NCI-H2107 treated with DMSO at 0.1 percent for 48 hours (cell line): Measurements from ENCODE around the gene NEDD8.
"Not testable (repeated sequence)": the region's sequence is repeated elsewhere in the genome, so short reads cannot be mapped to it uniquely, and the experiment has no call there.

Source experiments
- DNase-seq: peaks from one replicate; lab custom pipeline; 2025; ENCODE audit not compliant: unreplicated experiment; lab: John Stamatoyannopoulos, UW

Gene NEDD8

GRCh38 chr14:24249230-24250021 lies 17.3 kb upstream of the NEDD8 start:
- no peak for DNase-seq

DNA sequence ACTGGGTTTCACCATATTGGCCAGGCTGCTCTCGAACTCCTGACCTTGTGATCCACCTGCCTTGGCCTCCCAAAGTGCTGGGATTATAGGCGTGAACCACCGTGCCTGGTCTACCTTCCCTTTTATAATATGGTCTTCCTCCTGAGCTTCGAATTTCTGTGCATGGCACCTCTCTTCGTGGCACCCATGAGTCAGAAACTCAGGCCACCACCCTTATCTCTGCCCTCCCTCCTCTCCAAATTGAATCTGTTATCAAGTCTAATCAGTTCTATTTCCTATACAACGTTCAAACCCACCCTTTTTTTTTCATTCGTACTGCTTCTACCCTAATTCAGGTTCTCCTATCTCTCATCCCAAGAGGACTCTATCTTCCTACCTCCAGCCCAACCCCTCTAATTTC lies 15.3 kb upstream of the NEDD8 start:
- DNase-seq, result no peak

DNA sequence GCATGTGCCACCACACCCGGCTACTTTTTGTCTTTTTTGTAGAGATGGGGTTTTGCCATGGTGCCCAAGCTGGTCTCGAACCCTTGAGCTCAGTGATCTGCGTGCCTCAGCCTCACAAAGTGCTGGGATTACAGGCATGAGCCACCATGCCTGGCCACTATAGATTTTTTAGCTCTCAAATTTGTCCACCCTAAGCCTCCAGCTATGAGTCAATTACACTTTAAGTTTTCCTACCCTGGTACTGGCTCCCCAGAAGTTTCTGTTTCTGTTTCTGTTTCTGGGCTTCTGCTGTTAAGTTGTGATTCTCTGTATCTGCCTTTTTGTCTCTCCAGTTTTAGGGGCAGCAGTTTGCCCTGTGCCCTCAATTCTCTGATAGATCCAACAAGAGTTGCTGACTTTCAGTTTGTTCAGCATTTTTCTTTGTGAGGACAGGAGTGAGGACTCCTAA lies 14.6 kb upstream of the NEDD8 start:
- no peak for DNase-seq

DNA sequence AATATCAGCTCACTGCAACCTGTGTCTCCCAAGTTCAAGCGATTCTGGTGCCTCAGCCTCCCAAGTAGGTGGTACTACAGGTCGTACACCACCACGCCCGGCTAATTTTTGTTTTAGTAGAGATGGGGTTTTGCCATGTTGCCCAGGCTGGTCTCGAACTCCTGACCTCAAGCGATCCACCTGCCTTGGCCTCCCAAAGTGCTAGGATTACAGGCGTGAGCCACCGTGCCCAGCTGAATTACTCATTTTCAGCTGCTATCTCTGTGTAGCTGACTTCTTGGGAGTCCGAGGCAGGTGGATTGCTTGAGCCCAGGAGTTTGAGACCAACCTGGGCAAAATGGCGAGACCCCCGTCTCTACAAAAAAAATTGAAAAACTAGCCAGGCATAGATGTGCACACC lies 13.2 kb upstream of the NEDD8 start:
- DNase-seq, result not testable (repeated sequence)

DNA sequence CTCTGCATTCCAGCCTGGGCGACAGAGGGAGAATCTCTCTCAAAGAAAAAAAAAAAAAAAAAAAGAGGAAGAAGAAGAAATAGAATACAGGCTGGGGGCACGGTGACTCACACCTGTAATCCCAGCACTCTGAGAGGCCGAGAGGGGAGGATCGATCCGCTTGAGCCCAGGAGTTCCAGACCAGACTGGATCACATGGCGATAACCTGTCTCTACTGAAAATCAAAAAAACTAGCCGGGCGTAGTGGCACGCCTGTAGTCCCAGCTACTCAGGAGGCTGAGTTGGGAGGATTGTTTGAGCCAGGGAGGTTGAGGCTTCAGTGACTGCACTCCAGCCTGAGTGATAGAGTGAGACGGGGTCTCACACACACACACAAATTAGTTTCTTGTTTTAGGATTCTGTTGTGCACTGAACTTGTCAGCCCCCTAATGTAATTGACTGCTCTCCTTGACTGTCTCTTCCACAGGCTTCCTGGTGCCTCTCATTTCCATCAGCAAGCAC lies 11.2 kb upstream of the NEDD8 start:
- no peak for DNase-seq

DNA sequence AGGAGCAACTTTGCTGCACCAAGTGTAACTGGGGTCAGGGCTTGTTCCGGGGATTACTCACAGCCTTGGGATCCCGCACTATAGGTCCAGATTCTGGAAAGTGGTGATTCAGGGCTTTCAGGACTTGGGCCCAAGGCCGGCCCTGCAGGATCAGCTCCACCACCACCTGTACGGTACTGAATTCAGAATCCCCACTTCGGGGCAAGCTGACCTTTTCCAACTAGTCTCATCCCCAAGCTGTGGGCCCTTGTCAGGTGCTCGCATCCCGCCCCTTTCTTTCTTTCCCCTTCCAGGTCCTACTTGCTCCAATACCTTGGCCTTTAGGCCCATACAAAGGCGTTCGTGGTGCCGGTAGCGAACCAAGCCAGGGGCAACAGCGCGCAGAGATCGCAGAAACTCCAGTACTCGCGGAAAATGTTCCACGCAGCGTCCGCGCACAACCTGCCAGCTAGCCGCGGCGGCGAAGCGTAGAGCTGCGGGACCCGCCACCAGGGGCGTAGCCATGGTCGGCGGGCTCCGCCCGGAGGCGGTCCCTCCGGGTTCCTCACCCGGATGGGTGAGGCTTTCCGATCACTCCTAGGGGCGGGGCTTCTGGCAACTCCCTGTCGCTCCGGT lies 9.8 kb upstream of the NEDD8 start:
- DNase-seq, result peak; percentile 98

- no peak for DNase-seq
Measured at GRCh38 chr14:24240110-24240918, 8.1 kb upstream of the NEDD8 start.

GRCh38 chr14:24238527-24239037 lies 6.4 kb upstream of the NEDD8 start:
- DNase-seq, result no peak

GRCh38 chr14:24238123-24238522 lies 6.0 kb upstream of the NEDD8 start:
- DNase-seq, result no peak

DNA sequence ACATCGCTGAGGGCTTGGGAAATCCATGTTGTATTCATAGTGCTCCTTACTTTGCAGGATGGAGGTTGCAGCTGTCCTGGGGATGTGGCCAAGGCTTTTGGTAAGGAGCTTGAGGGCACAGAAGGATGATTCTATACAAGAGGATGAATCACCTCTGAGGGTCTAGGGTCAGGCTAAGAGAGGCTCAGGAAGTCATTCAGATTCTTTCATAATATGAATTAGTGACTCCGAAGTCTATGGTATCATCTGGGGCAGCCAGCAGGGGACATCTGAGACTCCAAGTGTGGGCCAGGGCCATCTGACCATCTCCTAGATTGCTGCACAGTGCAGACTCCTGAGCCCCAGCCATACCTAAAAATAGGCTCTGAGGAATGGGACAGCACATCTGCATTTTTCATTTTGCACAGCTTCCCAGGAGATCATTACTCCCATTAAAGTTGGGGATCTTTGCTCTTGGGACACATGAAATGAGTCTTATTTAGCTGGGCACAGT lies 5.3 kb upstream of the NEDD8 start:
- no peak for DNase-seq

GRCh38 chr14:24236689-24237462 lies 4.7 kb upstream of the NEDD8 start:
- DNase-seq, result no peak

DNA sequence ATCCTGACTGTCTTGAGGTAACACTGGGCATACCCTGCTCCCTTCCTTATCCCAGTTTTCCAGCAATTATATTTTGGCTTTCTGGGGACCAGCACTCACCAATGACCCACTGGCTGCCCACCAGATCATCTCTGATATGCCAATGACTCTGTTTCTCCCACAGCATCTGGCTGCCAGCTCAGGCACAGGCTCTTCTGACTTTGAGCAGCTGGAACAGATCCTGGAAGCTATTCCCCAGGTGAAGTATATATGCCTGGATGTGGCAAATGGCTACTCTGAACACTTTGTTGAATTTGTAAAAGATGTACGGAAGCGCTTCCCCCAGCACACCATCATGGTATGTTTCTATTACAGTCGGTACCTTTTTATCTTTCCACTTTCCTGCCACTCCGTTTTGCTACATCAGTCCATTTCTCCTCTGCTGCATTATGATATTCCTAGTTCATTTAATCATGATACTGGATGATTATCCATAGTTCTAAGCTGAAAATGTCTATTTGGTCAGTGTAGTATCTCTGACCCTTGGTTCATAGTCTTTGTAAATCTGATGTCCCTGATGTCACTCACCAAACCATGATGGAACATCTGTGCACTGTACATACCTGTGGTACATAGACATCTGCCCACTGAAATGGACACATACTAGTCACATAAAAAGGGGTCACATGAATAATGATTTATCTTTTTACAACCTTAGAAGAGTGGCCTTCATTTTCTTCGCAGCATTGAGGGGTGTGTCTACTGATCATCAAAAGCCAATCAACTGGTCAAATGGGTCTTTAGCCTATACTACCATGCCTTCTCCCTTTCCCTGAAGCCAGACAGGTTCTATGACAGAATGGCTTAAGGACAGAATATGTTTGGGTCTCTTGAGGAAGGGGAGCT lies 3.9 kb upstream of the NEDD8 start:
- no peak for DNase-seq

GRCh38 chr14:24234095-24235005 lies 2.2 kb upstream of the NEDD8 start:
- no peak for DNase-seq

GRCh38 chr14:24233538-24233866 lies 1.3 kb upstream of the NEDD8 start:
- DNase-seq, result no peak

- peak; percentile 87 for DNase-seq
Measured at GRCh38 chr14:24232645-24233537, 724 bp upstream of the NEDD8 start, which contains the start of gene GMPR2. Gene GMPR2, plus strand, starts transcription at chr14:24232929. Its CDS starts 325 bp downstream, at chr14:24233254.

DNA sequence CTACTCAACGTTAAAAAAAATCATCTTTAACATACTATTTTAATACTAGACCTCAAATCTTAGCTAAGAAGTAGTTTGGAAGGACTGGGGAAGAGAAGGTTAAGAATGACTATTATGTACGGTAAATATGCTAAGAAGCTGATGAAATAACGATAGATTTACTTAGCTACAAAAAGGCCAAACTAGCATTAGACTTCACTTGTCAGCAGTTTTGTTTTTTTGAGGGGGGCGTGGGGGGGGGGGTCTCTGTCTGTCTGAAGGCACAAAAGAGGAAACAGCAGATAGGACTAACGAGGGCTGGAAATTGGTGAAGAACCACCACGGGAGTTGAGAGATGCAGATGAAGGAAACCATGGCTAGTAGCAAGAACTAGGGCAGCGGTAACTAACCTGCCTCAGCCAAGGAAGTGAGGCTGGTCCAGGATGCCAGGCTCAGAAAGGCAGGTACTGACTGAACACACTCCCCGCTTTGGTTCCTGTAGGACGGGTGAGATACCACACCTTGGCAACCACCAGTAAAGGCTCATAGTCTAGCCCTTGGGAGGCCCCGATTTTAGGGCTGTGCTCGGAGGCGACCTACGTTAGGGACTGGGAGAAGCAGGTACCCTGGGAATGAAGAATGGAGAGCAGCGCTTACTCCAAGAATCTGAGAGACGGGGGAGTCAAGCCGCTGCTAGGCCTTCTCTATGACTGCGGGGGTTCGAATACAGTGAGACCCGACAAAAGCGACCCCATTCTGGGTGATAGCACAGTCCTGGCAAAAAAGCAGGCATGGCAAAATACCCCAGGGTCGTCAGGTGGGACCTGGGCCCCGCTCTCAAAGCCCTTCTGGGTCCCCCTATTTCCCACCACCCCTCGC lies 675 bp downstream of the NEDD8 start:
- DNase-seq, result no peak

DNA sequence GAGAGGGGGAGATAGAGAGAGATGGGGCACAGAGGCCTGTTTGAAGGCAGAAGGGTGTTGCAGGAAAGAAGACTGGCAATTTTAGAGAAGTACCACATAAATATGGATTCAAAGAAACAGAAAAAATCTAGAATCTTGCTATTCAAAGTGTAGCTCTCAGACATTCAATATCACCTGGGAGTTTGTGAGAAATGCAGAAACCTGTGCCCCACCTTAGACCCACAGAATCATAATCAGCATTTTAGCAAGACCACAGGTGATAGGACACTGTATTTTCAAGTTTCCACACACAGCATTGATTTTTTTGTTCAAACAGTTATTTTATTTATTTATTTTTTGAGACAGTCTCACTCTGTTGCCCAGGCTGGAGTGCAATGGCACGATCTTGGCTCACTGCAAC lies 3.3 kb downstream of the NEDD8 start:
- no peak for DNase-seq
